GM12878 (cell line): ENCODE measurements around the gene PMEL. TPM values are rescaled to one million over a fixed set of nuclear protein-coding genes. Genes with fewer than 3 reads are reported as not detected.

ENCODE experiments used
- ATAC-seq: fragments of 200-7000 bp; cut with Tn5 transposase; 3 replicates; pipeline ENCODE4 v1.9.1; 2020; ENCODE audit warnings: mild to moderate bottlenecking, moderate library complexity
- BruUV-seq: library from RNA; stranded (reverse); fragments of 400-500 nt; replicated peaks from 2 replicates; lab custom pipeline; 2021; lab: Mats Ljungman, UMichigan
- CTCF ChIA-PET: fragments of 300-600 bp; sonication (Branson Sonifier 250); formaldehyde crosslinking; extraction: SDS; loops from one replicate; lab custom pipeline; 2021; ENCODE audit warnings: inconsistent platforms; lab: Yijun Ruan, JAX
- POLR2A ChIA-PET: fragments of 350-600 bp; formaldehyde crosslinking; extraction: SDS; loops from one replicate; lab custom pipeline; 2021; ENCODE audit warnings: inconsistent platforms; lab: Charles Lee
- RAD21 ChIA-PET: fragments of 300-600 bp; sonication (Branson Sonifier 250); formaldehyde crosslinking; loops from one replicate; lab custom pipeline; 2023; ENCODE audit warnings: antibody characterized with exemption; ENCODE audit not compliant: unreplicated experiment; lab: Charles Lee
- SMC1A ChIA-PET: fragments of 300-600 bp; sonication (Branson Sonifier 250); formaldehyde crosslinking; loops from one replicate; lab custom pipeline; 2023; ENCODE audit not compliant: unreplicated experiment, uncharacterized antibody; lab: Charles Lee
- DNase-seq: peaks from one replicate; pipeline ENCODE4 v3.0.0-alpha.2; 2011; ENCODE audit warnings: low read depth, low spot score
- FAIRE-seq: peaks from 3 replicates; lab custom pipeline; 2011; peaks lifted over from hg19 to GRCh38; lab: Jason Lieb, UNC
- H2AFZ ChIP-seq: 2 replicates; pipeline ENCODE4 v1.6.0; 2011; ENCODE audit warnings: low read depth, low read length, control low read depth; ENCODE audit not compliant: control insufficient read depth
- H3K27ac ChIP-seq: 2 replicates; pipeline ENCODE4 v1.5.1; 2011; ENCODE audit warnings: control low read depth; ENCODE audit not compliant: control insufficient read depth, insufficient read depth
- H3K27me3 ChIP-seq, 2 experiments: replicated peaks in 1 of 2; 2 replicates each; pipeline versions ENCODE4 v1.6.0 to v1.6.1; 2011; ENCODE audit warnings: low read length in 1 of 2; ENCODE audit not compliant: control insufficient read depth in 2 of 2, insufficient read depth in 2 of 2
- H3K36me3 ChIP-seq, 2 experiments: 2 replicates each; pipeline ENCODE4 v1.5.1; 2011; ENCODE audit warnings: low read length in 1 of 2; ENCODE audit not compliant: control insufficient read depth in 2 of 2, insufficient read depth in 2 of 2
- H3K4me1 ChIP-seq: 2 replicates; pipeline ENCODE4 v1.6.1; 2011; ENCODE audit warnings: mild to moderate bottlenecking, low read length, moderate library complexity, mixed read lengths; ENCODE audit not compliant: control insufficient read depth, insufficient read depth
- H3K4me2 ChIP-seq: 2 replicates; pipeline ENCODE4 v1.6.0; 2011; ENCODE audit warnings: control low read depth; ENCODE audit not compliant: control insufficient read depth, insufficient read depth
- H3K4me3 ChIP-seq: fragments of 200-600 bp; sonication (generic); 2 replicates; pipeline ENCODE4 v1.5.1; 2016
- H3K79me2 ChIP-seq: 2 replicates; pipeline ENCODE4 v1.6.0; 2011; ENCODE audit warnings: low read length; ENCODE audit not compliant: control insufficient read depth, insufficient read depth
- H3K9ac ChIP-seq: 2 replicates; pipeline ENCODE4 v1.8.0; 2011; ENCODE audit warnings: low read length, control low read depth, mixed read lengths; ENCODE audit not compliant: control insufficient read depth, insufficient read depth
- H3K9me3 ChIP-seq: replicated peaks from 3 replicates; pipeline ENCODE4 v1.5.1; 2011; ENCODE audit warnings: mild to moderate bottlenecking, low read length; ENCODE audit not compliant: control insufficient read depth, insufficient read depth
- H4K20me1 ChIP-seq: 2 replicates; pipeline ENCODE4 v1.6.0; 2011; ENCODE audit not compliant: control insufficient read depth, insufficient read depth
- CHD4 ChIP-seq: fragments of 200-600 bp; sonication (generic); IDR thresholded peaks from 2 replicates; pipeline ENCODE4 v1.6.1; 2016; ENCODE audit warnings: mild to moderate bottlenecking
- DPF2 ChIP-seq: fragments of 450-650 bp; IDR thresholded peaks from 2 replicates; pipeline ENCODE4 v1.6.1; 2017; ENCODE audit warnings: mild to moderate bottlenecking
- EGR1 ChIP-seq, 2 experiments: IDR thresholded peaks; 1 replicate in 1 of 2; 2 replicates in 1 of 2; pipeline ENCODE4 v1.6.1; 2011 to 2012; ENCODE audit warnings: low read depth in 2 of 2, low read length in 2 of 2, borderline replicate concordance in 1 of 2, mild to moderate bottlenecking in 1 of 2, moderate library complexity in 1 of 2
- ETV6 ChIP-seq, 2 experiments: fragments of 450-650 bp in 1 of 2; IDR thresholded peaks in 1 of 2; conservative IDR thresholded peaks in 1 of 2; 2 replicates each; pipeline ENCODE4 v1.6.1; 2014; ENCODE audit warnings: antibody characterized with exemption in 1 of 2, borderline replicate concordance in 1 of 2, low read depth in 1 of 2, mild to moderate bottlenecking in 1 of 2, moderate library complexity in 1 of 2
- HDAC6 ChIP-seq: fragments of 200-600 bp; sonication (generic); IDR thresholded peaks from one replicate; pipeline ENCODE4 v1.8.0; 2017; ENCODE audit warnings: antibody characterized with exemption; ENCODE audit not compliant: unreplicated experiment
- HSF1 ChIP-seq: fragments of 150-350 bp; IDR thresholded peaks from 2 replicates; pipeline ENCODE4 v1.6.1; 2014; ENCODE audit warnings: mild to moderate bottlenecking, low read depth, low read length
- IKZF1 ChIP-seq: fragments of 450-650 bp; conservative IDR thresholded peaks from 2 replicates; pipeline ENCODE4 v1.6.1; 2017; ENCODE audit warnings: antibody characterized with exemption, mild to moderate bottlenecking
- JUNB ChIP-seq: IDR thresholded peaks from 2 replicates; pipeline ENCODE4 v1.6.1; 2016; ENCODE audit warnings: antibody characterized with exemption, mild to moderate bottlenecking
- NRF1 ChIP-seq: conservative IDR thresholded peaks from 2 replicates; pipeline ENCODE4 v1.6.1; 2011; ENCODE audit warnings: mild to moderate bottlenecking, low read depth, low read length, improper control_type of control experiment
- PAX8 ChIP-seq: fragments of 450-650 bp; IDR thresholded peaks from 2 replicates; pipeline ENCODE4 v1.6.1; 2017; ENCODE audit warnings: mild to moderate bottlenecking, moderate library complexity
- RELA ChIP-seq: fragments of 450-650 bp; IDR thresholded peaks from 2 replicates; pipeline ENCODE4 v1.8.0; 2014; ENCODE audit warnings: borderline replicate concordance; ENCODE audit not compliant: partially characterized antibody
- SIN3A ChIP-seq: IDR thresholded peaks from 2 replicates; pipeline ENCODE4 v1.6.1; 2012; ENCODE audit warnings: low read depth, low read length, improper control_type of control experiment
- SKIL ChIP-seq: fragments of 450-650 bp; IDR thresholded peaks from 2 replicates; pipeline ENCODE4 v1.6.1; 2017; ENCODE audit warnings: mild to moderate bottlenecking, low read depth, inconsistent platforms; ENCODE audit not compliant: poor library complexity, severe bottlenecking
- SUPT20H ChIP-seq: IDR thresholded peaks from 2 replicates; pipeline ENCODE4 v1.6.1; 2011; ENCODE audit warnings: low read depth, mild to moderate bottlenecking, low read length, moderate library complexity, borderline replicate concordance; ENCODE audit not compliant: control insufficient read depth
- TCF7 ChIP-seq: IDR thresholded peaks from 2 replicates; pipeline ENCODE4 v1.6.1; 2014; ENCODE audit warnings: antibody characterized with exemption, borderline replicate concordance
- ZSCAN29 ChIP-seq: fragments of 450-650 bp; IDR thresholded peaks from 2 replicates; pipeline ENCODE4 v1.6.1; 2017; ENCODE audit warnings: mild to moderate bottlenecking, moderate library complexity
- ZZZ3 ChIP-seq: IDR thresholded peaks from 2 replicates; pipeline ENCODE4 v1.6.1; 2011; ENCODE audit warnings: low read depth; ENCODE audit not compliant: control insufficient read depth, insufficient read length
- WGBS: methylation state at CpG from one replicate; pipeline ENCODE4 v1.1.6; 2016; ENCODE audit warnings: low lambda C conversion rate; ENCODE audit not compliant: insufficient replicate concordance, insufficient coverage; ENCODE audit errors: missing lambda C conversion rate; 5-methylcytosine and 5-hydroxymethylcytosine counted together
- in situ Hi-C: fragments of 300-500 bp; cut with MboI; formaldehyde crosslinking; loops from 9 replicates; pipeline ENCODE4 v1.14.3; 2018; ENCODE audit warnings: mixed read lengths
- intact Hi-C: fragments of 100-400 bp; cut with micrococcal nuclease; formaldehyde crosslinking; loops from one replicate; pipeline ENCODE4 v1.14.2; 2022; ENCODE audit not compliant: unreplicated experiment
- polyA plus RNA-seq, 11 experiments: library from polyadenylated mRNA; depleted of rRNA in 4 of 11; unstranded in 6 of 11; stranded (reverse) in 5 of 11; fragments of >200 nt; fragmentation: Nextera tagmentation in 4 of 11; fragmentation: Illumina TruSeq in 1 of 11; extraction: Ambion mirVana in 4 of 11; extraction: Trizol in 1 of 11; gene quantifications; 1 replicate in 1 of 11; 2 replicates in 10 of 11; pipeline versions ENCODE4 v1.2.1 to v1.2.3, GENCODE V29; 2011 to 2016; ENCODE audit warnings: inconsistent platforms in 2 of 11, missing spikeins in 2 of 11, low read depth in 1 of 11
- total RNA-seq, 4 experiments: library from RNA; depleted of rRNA in 3 of 4; stranded (reverse); fragments of >200 nt in 3 of 4; fragmentation: Illumina TruSeq in 1 of 4; extraction: Trizol in 1 of 4; gene quantifications; 2 replicates each; pipeline versions ENCODE4 v1.2.1 to v1.2.3, GENCODE V29; 2013 to 2021

PMEL gene
- total and polyA plus RNA-seq, 10 of the 15 experiments (the other 5 are each of a cell fraction or from before 2014, with no cell fraction given): 0.32 to 1.6 (median 0.56) TPM

- Histone ChIP-seq H3K4me1 (peaks cover 2% of the 10 kb centered on the region; the same call in 1 of the 2 replicates), H3K36me3 (peaks cover 0 to 14% of the 10 kb centered on the region in 2 experiments), H3K9me3 (no peaks in the 10 kb centered on the region), H3K27me3 (no peaks in the 10 kb centered on the region), H2AFZ (peak within 1 kb of the TSS; percentile 88), H3K4me2 (peak within 1 kb of the TSS; percentile 80), H4K20me1 (no peaks in the 10 kb centered on the region), H3K79me2 (peaks cover 44% of the 10 kb centered on the region), H3K9ac (peak within 1 kb of the TSS; percentile 86), H3K4me3 (peak within 1 kb of the TSS; percentile 88), H3K27ac (peak within 1 kb of the TSS; percentile 85)
- FAIRE-seq: peak; percentile 97
- under 1% methylated on average over 39 of the region's 39 CpGs for WGBS
- SMC1A ChIA-PET: interaction anchor here (0.8 to 2.9 kb wide), 19 partner anchors 9 to 235 kb away, joined by 3 to 37 read pairs (median 4); partner anchors contain the start of genes DNAJC14, ORMDL2, SARNP and SUOX
- in situ Hi-C loops (no loop called here), intact Hi-C loops (loop anchor here (1.0 to 5.0 kb wide), 4 partner anchors 42 to 474 kb away; partner anchors contain the start of genes DGKA, DNAJC14, RPS26 and TIMELESS)
- CTCF ChIA-PET: interaction anchor here (0.7 to 3.1 kb wide), 18 partner anchors 9 to 235 kb away, joined by 3 to 55 read pairs (median 5); partner anchors contain the start of genes ORMDL2, PYM1 and SUOX
- RAD21 ChIA-PET: interaction anchor here (0.5 to 3.5 kb wide), 29 partner anchors 11 to 685 kb away, joined by 3 to 56 read pairs (median 4); partner anchors contain the start of genes CD63, DGKA, DNAJC14 and ESYT1
- peak; percentile 100 for DNase-seq
- peak; percentile 91 for ATAC-seq
- BruUV-seq: no TSS peak
- POLR2A ChIA-PET: interaction anchor here (0.5 to 3.6 kb wide), 41 partner anchors 10 to 1649 kb away, joined by 3 to 85 read pairs (median 6); partner anchors contain the start of genes CD63, COPZ1, DGKA and DNAJC14
- TF ChIP-seq HDAC6: no peak
- no peak for TF ChIP-seq JUNB
- no peak; the same call in 1 of the 2 replicates for TF ChIP-seq NRF1
- TF ChIP-seq TCF7: no peak
- no peak for TF ChIP-seq CHD4
- TF ChIP-seq SUPT20H: no peak
- TF ChIP-seq ZSCAN29: no peak
- no peak for TF ChIP-seq PAX8
- peak; percentile 88 for TF ChIP-seq SIN3A
- TF ChIP-seq EGR1 (IDR thresholded peaks at IDR 0.05; ENCODE audit: borderline replicate concordance in 1 of 2, low read depth in 2 of 2, low read length in 2 of 2): no peak
- TF ChIP-seq RELA: no peak
- no peak for TF ChIP-seq ETV6 (conservative IDR thresholded peaks at IDR 0.05 in 1 of 2, IDR thresholded peaks at IDR 0.05 in 1 of 2; ENCODE audit: borderline replicate concordance in 1 of 2, low read depth in 1 of 2)
- peak; percentile 100 for TF ChIP-seq SKIL
- TF ChIP-seq DPF2: peak; percentile 100
- TF ChIP-seq HSF1: no peak
- no peak for TF ChIP-seq IKZF1
- no peak for TF ChIP-seq ZZZ3
Observed at GRCh38 chr12:55973599-55974307, 7.9 kb upstream of the PMEL start, which contains the start of gene RAB5B. Gene RAB5B, plus strand, starts transcription at chr12:55974078. Its CDS starts 12,883 bp downstream, at chr12:55986961.
